ENCODE results near the gene C1orf174.

Gene C1orf174

DNA sequence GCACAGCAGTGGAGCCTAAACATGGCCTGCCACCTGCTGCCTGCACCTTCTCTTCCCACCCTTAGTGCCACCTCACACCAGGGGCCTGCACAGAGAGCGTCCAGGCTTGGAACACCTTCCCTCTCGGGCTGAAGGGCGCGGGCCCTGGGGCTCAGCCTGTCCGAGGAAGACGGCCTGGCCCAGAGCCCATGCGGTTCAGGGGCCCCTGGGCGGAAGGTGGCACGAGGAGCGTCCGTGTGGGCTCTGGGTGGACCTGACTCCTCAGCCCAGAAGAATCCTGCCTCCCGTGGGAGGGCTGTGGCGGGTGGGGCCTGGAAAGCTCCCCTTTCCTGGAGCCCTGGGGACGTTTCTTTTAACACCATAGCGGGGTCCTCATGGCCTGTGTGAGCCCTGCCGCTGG is 23.4 kb downstream of the C1orf174 start:
- DNase-seq (ENCODE audit: low read depth in 2 of 3, low spot score in 2 of 3) = no peak

- no peak for DNase-seq (ENCODE audit: low read depth in 2 of 3, low spot score in 2 of 3)
Observed at GRCh38 chr1:3874736-3875135, 25.3 kb downstream of the C1orf174 start.

DNA sequence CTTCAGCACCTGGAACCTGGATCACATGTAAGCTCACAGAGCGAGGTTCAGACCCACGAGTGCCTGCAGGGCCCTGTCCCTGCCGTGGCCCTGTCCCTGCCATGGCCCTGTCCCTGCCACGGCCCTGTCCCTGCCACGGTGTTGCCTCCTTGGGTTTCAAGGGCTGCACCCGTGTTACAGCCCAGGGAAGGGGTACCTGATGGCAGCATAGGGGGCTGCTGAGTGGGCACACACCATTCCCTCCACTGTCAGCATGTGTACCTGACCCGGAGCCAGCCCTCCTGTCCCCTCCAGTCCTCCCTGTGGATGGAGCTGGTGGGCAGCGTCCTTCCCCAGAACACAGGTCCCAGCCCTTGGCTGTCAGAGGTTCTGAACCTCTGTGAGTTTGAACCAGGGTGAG is 27.5 kb downstream of the C1orf174 start:
- no peak for DNase-seq (ENCODE audit: low read depth in 2 of 3, low spot score in 2 of 3)

DNA sequence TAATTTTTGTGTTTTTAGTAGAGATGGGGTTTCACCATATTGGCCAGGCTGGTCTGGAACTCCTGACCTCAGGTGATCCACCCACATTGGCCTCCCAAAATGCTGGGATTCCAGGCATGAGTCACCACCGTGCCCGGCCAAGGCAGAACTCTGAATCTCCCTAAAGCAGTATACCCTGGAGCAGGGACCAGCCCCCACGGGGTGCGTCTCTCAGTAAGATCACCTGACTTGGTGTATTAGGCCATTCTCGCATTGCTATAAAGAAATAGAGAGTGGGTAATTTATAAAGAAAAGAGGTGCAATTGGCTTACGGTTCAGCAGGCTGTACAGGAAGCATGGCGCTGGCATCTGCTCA is 28.6 kb downstream of the C1orf174 start:
- DNase-seq (ENCODE audit: low read depth in 2 of 3, low spot score in 2 of 3) = no peak

DNA sequence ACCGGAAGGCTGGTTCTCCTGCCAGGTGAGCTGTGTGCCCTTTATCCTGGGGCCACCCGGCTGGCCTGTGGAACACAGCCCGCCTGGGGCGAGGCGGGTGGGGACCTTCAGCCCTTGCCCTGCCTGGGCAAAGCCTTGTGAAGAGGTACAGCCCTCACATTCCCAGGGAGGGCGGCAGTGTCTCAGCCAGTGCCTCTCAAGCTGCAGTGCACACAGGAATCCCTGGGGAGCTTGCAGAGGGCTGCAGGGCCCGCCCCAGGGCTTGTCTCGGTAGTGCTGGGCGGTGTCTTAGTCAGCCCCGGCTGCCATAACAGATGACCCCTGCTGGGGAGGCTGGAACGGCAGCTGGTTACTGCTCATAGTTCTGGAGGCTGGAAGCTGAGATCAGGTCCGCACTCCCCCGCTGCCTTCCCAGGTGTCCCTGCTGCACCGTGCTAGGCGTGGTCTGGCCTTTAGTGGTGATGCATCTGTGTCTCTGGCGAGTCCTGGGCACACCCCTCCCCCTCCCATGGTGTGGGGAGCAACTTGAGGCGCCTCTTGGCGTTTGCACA is 30.2 kb downstream of the C1orf174 start:
- DNase-seq (ENCODE audit: low read depth in 2 of 3, low spot score in 2 of 3) = no peak

DNA sequence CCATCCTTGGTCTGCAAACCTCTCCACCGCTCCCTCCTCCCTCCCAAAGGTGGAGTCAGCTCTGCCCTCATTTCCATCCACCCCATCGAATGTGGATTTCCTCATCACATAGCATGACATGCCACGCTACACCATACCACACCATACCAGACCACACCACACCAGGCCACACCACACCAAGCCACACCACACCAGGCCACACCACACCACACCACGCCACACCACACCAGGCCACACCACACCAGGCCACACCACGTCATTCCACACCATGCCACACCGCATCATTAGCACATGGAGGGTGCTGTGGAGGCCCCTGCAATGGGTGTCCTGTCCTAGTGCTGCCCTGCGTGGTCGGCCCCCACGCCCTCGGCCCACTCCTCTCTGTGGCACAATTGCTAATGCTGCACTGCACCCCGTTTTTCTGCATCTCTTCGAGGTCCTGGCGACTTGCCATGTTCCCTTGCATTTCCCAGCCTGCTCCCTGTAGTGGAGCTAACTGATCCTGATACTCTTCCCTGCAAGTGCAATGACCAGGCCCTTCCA is 31.5 kb downstream of the C1orf174 start:
- DNase-seq (ENCODE audit: low read depth in 2 of 3, low spot score in 2 of 3) = no peak

- no peak for DNase-seq (ENCODE audit: low read depth in 2 of 3, low spot score in 2 of 3)
Observed at GRCh38 chr1:3865606-3866160, 34.4 kb downstream of the C1orf174 start.

DNA sequence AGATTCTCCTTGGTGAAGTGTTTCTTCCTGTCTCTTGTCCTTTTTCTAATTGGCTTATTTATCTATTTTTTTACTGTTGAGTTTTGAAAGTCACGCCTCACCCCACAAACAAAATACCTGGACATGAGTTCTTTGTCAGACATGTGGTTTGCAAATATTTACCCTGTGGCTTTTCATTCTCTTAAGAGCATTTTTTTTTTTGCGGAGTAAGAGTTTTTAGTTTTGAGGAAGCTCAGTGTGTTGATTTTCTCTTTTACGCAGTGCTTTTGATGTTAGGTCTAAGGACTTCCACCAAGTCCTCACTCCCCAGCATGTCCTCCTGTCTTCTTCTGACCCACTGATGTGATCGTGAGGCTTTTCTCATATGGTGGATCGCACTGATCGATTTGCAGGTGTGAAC is 35.2 kb downstream of the C1orf174 start:
- DNase-seq (ENCODE audit: low read depth in 2 of 3, low spot score in 2 of 3) = no peak

GRCh38 chr1:3863231-3863935 is 36.7 kb downstream of the C1orf174 start:
- no peak for DNase-seq (ENCODE audit: low read depth in 2 of 3, low spot score in 2 of 3)

GRCh38 chr1:3858231-3858981 is 41.7 kb downstream of the C1orf174 start:
- DNase-seq (ENCODE audit: low read depth in 2 of 3, low spot score in 2 of 3) = no peak

DNA sequence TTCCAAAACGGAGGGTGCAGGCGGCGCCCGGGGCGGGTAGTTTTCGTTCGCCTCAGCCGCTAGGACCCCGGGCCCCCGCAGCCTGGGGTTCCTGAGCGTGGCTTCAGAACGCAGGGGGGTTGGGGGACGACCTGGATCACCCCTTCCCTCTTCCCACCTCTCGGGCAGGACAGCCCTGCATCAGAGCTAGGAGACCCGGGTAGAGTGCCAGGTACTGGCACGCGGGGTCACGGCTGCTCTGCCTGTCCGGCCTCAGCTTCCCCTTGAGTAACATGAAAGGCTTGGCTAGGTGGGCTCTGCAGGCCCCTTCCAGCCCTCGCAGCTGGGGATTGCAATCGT is 42.3 kb downstream of the C1orf174 start:
- no peak for DNase-seq (ENCODE audit: low read depth in 2 of 3, low spot score in 2 of 3)

DNA sequence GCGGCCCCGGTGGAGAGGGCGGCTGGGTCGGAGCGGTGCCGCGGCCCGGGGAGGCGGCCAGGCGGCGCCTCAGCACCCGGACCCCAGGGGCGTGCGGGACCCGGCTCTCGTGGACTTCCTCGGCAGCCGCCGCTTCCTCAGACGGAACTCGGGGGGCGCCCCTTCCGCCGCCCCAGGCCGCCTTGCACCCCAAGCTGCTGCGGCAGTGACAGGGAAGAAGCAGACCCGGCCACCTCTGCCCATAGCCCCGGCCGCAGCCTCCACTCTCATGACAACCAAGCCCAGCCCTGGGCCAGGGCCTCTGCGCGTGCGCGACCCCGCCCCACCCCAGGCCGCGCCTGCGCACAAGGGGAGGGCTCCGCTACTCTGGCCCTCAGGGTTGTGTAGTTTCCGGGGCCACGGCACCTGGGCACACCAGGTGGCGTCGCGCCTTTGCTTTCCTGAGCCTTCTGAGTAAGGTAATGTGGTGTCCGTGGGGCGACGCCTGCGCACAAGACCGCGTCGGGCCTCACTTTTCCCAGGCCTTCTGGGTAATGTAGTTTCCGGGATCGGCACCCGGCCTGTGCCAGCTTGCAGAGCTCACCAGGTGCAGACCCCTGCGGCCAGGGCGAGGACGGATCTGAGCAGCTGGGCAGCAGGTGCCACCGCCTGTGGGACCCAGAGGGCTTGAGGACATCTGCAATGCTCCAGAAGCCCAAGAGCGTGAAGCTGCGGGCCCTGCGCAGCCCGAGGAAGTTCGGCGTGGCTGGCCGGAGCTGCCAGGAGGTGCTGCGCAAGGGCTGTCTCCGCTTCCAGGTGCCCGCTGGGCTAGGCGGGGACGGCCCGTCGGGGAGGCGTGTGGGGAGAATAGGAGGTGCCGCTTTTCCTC is 42.9 kb downstream of the C1orf174 start, which contains the start of the genes CEP104 and DFFB:
CEP104 (minus strand) TSS at position 289 of the 868 bp plus-strand sequence. CDS start 4,804 bp downstream, outside the sequence.
DFFB (plus strand) TSS at position 554 of the 868 bp plus-strand sequence; CDS start at position 682, 128 bp downstream.
- peak; percentile 86 to 96 (median 90) for DNase-seq (ENCODE audit: low read depth in 2 of 3, low spot score in 2 of 3)

DNA sequence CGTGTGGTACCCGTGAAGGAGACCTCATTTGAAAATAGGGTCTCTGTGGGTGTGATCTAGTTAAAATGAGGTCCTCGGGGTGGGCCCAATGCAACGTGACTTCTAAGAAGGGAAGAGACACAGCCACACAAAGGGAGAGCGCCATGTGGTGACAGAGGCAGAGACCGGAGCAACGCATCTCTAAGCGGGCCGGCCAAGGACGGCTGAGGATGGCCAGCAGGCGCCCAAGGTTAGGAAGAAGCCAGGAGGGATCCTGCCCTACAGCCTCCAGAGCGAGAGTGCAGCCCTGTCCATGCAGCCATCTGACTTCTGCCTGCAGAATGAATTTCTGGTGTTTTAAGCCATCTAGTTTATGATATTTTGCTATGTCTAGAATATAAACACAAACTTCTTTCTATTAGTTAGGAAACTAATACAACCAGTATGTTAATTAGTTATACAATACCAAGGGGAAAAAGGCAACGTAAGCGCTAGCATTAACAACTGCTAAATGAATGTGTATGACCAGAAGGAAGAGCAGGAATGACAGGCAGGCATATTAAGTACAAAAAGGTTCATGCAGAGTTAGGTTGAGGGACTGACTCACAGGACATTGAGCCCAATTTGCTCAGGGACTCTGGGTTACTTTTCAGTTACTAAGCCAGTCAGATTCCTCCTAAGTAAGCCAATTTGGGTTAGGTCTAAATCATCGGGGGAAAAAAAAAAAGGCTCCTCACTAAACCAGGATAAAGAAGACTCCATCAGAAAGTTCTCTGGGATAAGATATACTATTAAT is 47.2 kb downstream of the C1orf174 start:
- no peak for DNase-seq (ENCODE audit: low read depth in 2 of 3, low spot score in 2 of 3)

GRCh38 chr1:3852091-3852490 is 48.0 kb downstream of the C1orf174 start:
- no peak for DNase-seq (ENCODE audit: low read depth in 2 of 3, low spot score in 2 of 3)

- no peak for DNase-seq (ENCODE audit: low read depth in 2 of 3, low spot score in 2 of 3)
Observed at GRCh38 chr1:3851292-3851691, 48.8 kb downstream of the C1orf174 start.

- DNase-seq (ENCODE audit: low read depth in 2 of 3, low spot score in 2 of 3) = no peak
Observed at GRCh38 chr1:3850857-3851256, 49.2 kb downstream of the C1orf174 start.

DNA sequence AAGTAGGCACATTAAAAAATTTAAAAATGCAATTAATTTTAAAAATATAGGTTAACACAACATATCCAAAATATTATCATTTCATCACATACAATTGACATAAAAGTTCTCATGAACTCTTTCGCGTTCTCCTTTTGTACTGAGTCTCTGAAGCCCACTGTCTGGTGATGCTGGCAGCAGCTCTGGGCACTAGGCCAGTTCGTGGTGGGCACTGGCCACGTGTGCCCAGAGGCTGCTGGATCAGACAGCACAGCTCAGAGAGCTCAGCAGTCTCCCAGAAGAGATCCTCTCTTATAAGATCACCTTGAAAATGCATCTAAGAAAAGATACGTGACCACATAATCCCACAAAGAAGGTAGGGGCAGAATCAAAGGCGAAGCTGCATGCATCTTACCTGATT is 53.0 kb downstream of the C1orf174 start:
- DNase-seq (ENCODE audit: low read depth in 2 of 3, low spot score in 2 of 3) = no peak

- DNase-seq (ENCODE audit: low read depth in 2 of 3, low spot score in 2 of 3) = no peak
Observed at GRCh38 chr1:3846541-3846940, 53.5 kb downstream of the C1orf174 start.

GRCh38 chr1:3842912-3843311 is 57.2 kb downstream of the C1orf174 start:
- DNase-seq (ENCODE audit: low read depth in 2 of 3, low spot score in 2 of 3) = no peak

DNA sequence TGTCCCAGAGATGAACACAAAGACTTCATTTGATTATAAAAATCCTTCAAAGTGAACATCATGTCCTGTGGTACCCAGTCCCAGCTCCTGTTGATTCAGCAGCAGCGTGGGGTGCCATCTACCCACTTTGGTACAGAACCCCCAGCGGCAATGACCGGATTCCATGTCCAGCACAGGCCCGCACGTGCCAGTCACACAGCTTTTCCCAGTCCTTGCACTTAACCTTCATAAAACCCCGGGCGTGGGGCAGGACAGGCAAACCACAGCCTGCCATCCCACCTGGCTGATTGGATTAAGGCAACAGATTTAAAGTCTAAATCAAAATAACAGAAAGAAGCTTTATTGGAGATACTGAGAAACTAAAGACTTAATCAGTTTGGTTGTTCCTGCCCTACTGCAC is 58.6 kb downstream of the C1orf174 start:
- DNase-seq (ENCODE audit: low read depth in 2 of 3, low spot score in 2 of 3) = no peak
